Measurements from ENCODE around the gene CAMTA1. TPM values are rescaled to one million over a fixed set of nuclear protein-coding genes. Genes with fewer than 3 reads are reported as not detected.

CAMTA1 gene
- total RNA-seq, 1 experiment from 2014 or later = 85.2 TPM

- intact Hi-C loops (cut with micrococcal nuclease; ENCODE audit: unreplicated experiment) = no loop called here
Observed at GRCh38 chr1:7538033-7538432, 752.8 kb downstream of the CAMTA1 start.

GRCh38 chr1:7538849-7539768 is 753.9 kb downstream of the CAMTA1 start:
- Histone ChIP-seq H3K36me3 (ENCODE audit: insufficient read depth, low read length, poor library complexity, severe bottlenecking) (no peaks in the 10 kb centered on the region), H3K4me1 (ENCODE audit: insufficient read depth, low read length, poor library complexity, severe bottlenecking) (peaks cover 29% of the 10 kb centered on the region), H3K27me3 (replicated peaks; ENCODE audit: insufficient read depth, low read depth, low read length, poor library complexity) (no peaks in the 10 kb centered on the region), H3K9me3 (ENCODE audit: low read depth, low read length, poor library complexity, severe bottlenecking) (no peaks in the 10 kb centered on the region), H3K27ac (ENCODE audit: low read depth, low read length, poor library complexity, severe bottlenecking) (no peak overlapping the region), H3K4me3 (ENCODE audit: low read depth, low read length, poor library complexity, severe bottlenecking) (no peak overlapping the region)
- no peak for TF ChIP-seq CTCF (conservative IDR thresholded peaks at IDR 0.05; ENCODE audit: low read depth, low read length)
- no peak for TF ChIP-seq EZH2 (IDR thresholded peaks at IDR 0.05; ENCODE audit: borderline replicate concordance, low read depth, low read length, poor library complexity, severe bottlenecking)
- DNase-seq (ENCODE audit: low spot score) = peak; percentile 37
- BruUV-seq (replicated peaks) = no TSS peak
- ChIA-PET POLR2A (ENCODE audit: low non-redundant PET) (no interaction called here), CTCF (no interaction called here)
- intact Hi-C loops (cut with micrococcal nuclease; ENCODE audit: unreplicated experiment) = no loop called here

More at GRCh38 chr1:7538033-7538432, 752.8 kb downstream of the CAMTA1 start:
- TF ChIP-seq CTCF (conservative IDR thresholded peaks at IDR 0.05; ENCODE audit: low read depth, low read length) (no peak), EZH2 (IDR thresholded peaks at IDR 0.05; ENCODE audit: borderline replicate concordance, low read depth, low read length, poor library complexity, severe bottlenecking) (no peak)
- H3K4me3 ChIP-seq (ENCODE audit: low read depth, low read length, poor library complexity, severe bottlenecking) = no peak overlapping the region
- no TSS peak for BruUV-seq (replicated peaks)
- ChIA-PET CTCF (no interaction called here), POLR2A (ENCODE audit: low non-redundant PET) (no interaction called here)
- peak; percentile 60 for DNase-seq (ENCODE audit: low spot score)
- H3K27me3 ChIP-seq (replicated peaks; ENCODE audit: insufficient read depth, low read depth, low read length, poor library complexity) = no peaks in the 10 kb centered on the region
- H3K27ac ChIP-seq (ENCODE audit: low read depth, low read length, poor library complexity, severe bottlenecking) = no peak overlapping the region
- H3K4me1 ChIP-seq (ENCODE audit: insufficient read depth, low read length, poor library complexity, severe bottlenecking) = peaks cover 34% of the 10 kb centered on the region
- no peaks in the 10 kb centered on the region for H3K9me3 ChIP-seq (ENCODE audit: low read depth, low read length, poor library complexity, severe bottlenecking)
- H3K36me3 ChIP-seq (ENCODE audit: insufficient read depth, low read length, poor library complexity, severe bottlenecking) = no peaks in the 10 kb centered on the region

DNA sequence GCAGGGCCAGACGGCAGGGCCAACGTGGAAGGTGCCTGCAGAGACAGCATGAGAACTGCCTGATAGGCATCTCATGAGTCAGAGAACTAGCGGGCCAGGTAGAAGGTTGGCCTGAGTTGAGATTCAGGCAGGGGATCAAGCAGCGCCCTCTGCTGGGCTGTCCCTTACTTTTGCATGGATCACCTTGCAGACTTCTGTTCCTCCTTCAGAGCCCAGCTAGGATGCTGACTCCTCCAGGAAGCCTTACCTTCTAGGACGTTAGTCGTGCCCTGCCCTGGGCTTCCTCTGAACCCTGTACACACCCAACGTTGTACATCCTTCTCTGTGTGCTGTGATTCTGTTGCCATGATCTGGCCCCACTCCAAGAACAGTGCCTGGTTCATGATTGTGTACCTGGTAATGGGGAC is 754.5 kb downstream of the CAMTA1 start:
- H3K9me3 ChIP-seq (ENCODE audit: low read depth, low read length, poor library complexity, severe bottlenecking) = no peaks in the 10 kb centered on the region
- intact Hi-C loops (cut with micrococcal nuclease; ENCODE audit: unreplicated experiment) = loop anchor here (10.0 kb wide), 1 partner anchor 235 kb away; no protein-coding TSS in a partner anchor
- POLR2A ChIA-PET (ENCODE audit: low non-redundant PET) = no interaction called here
- peak; percentile 57 for DNase-seq (ENCODE audit: low spot score)
- no TSS peak for BruUV-seq (replicated peaks)
- TF ChIP-seq EZH2 (IDR thresholded peaks at IDR 0.05; ENCODE audit: borderline replicate concordance, low read depth, low read length, poor library complexity, severe bottlenecking) (no peak), CTCF (conservative IDR thresholded peaks at IDR 0.05; ENCODE audit: low read depth, low read length) (peak; percentile 78)
- H3K27ac ChIP-seq (ENCODE audit: low read depth, low read length, poor library complexity, severe bottlenecking) = no peak overlapping the region
- H3K36me3 ChIP-seq (ENCODE audit: insufficient read depth, low read length, poor library complexity, severe bottlenecking) = no peaks in the 10 kb centered on the region
- no peaks in the 10 kb centered on the region for H3K27me3 ChIP-seq (replicated peaks; ENCODE audit: insufficient read depth, low read depth, low read length, poor library complexity)
- no peak overlapping the region for H3K4me3 ChIP-seq (ENCODE audit: low read depth, low read length, poor library complexity, severe bottlenecking)
- CTCF ChIA-PET = no interaction called here
- peaks cover 22% of the 10 kb centered on the region for H3K4me1 ChIP-seq (ENCODE audit: insufficient read depth, low read length, poor library complexity, severe bottlenecking)

Measured in A673 (cell line).